Fibroblast of lung (primary cell): ENCODE measurements around the gene RGS16. TPM values are rescaled to one million over a fixed set of nuclear protein-coding genes. Genes with fewer than 3 reads are reported as not detected.

Experiments
- DNase-seq, 2 donors: peaks; one replicate each; pipeline versions ENCODE4 v3.0.0 to v3.0.0-alpha.2; 2010; ENCODE audit warnings: low read depth in 2 of 2
- H2AFZ ChIP-seq: 2 replicates; pipeline ENCODE4 v1.5.1; 2012; ENCODE audit warnings: low read length, control low read depth, inconsistent platforms
- H3K27ac ChIP-seq: 2 replicates; pipeline ENCODE4 v1.5.1; 2011; ENCODE audit warnings: low read length, control low read depth; ENCODE audit not compliant: insufficient read depth
- H3K27me3 ChIP-seq: 2 replicates; pipeline ENCODE4 v1.5.1; 2011; ENCODE audit warnings: mild to moderate bottlenecking, low read length; ENCODE audit not compliant: control insufficient read depth, insufficient read depth
- H3K36me3 ChIP-seq: 2 replicates; pipeline ENCODE4 v1.5.1; 2011; ENCODE audit warnings: low read length; ENCODE audit not compliant: control insufficient read depth, insufficient read depth
- H3K4me1 ChIP-seq: 2 replicates; pipeline ENCODE4 v1.5.1; 2011; ENCODE audit warnings: low read length; ENCODE audit not compliant: control insufficient read depth, insufficient read depth; ENCODE audit errors: extremely low read depth
- H3K4me2 ChIP-seq: 2 replicates; pipeline ENCODE4 v1.5.1; 2011; ENCODE audit warnings: low read length, control low read depth; ENCODE audit not compliant: insufficient read depth; ENCODE audit errors: extremely low read depth
- H3K4me3 ChIP-seq, 4 experiments: fragments of 200-600 bp in 1 of 4; sonication (generic) in 1 of 4; replicated peaks in 1 of 4; 2 replicates each; pipeline ENCODE4 v1.5.1; 2011 to 2016; ENCODE audit warnings: low read length in 4 of 4, low read depth in 3 of 4, mild to moderate bottlenecking in 3 of 4, control low read depth in 2 of 4, inconsistent platforms in 1 of 4, mixed read lengths in 1 of 4; ENCODE audit not compliant: insufficient read depth in 1 of 4; ENCODE audit errors: control extremely low read depth in 1 of 4
- H3K79me2 ChIP-seq: 2 replicates; pipeline ENCODE4 v1.5.1; 2012; ENCODE audit warnings: mild to moderate bottlenecking, low read length, inconsistent platforms; ENCODE audit not compliant: control insufficient read depth, insufficient read depth
- H3K9ac ChIP-seq: 2 replicates; pipeline ENCODE4 v1.5.1; 2011; ENCODE audit warnings: mild to moderate bottlenecking, low read length, control low read depth; ENCODE audit not compliant: insufficient read depth
- H3K9me3 ChIP-seq: 2 replicates; pipeline ENCODE4 v1.5.1; 2012; ENCODE audit warnings: low read depth, low read length; ENCODE audit not compliant: control insufficient read depth, insufficient read depth
- H4K20me1 ChIP-seq: 2 replicates; pipeline ENCODE4 v1.5.1; 2011; ENCODE audit warnings: low read length; ENCODE audit not compliant: control insufficient read depth, insufficient read depth; ENCODE audit errors: extremely low read depth
- EZH2 ChIP-seq: IDR thresholded peaks from 2 replicates; pipeline ENCODE4 v1.5.1; 2012; ENCODE audit warnings: low read length, control low read depth, mild to moderate bottlenecking; ENCODE audit errors: missing control alignments
- polyA plus RNA-seq, 2 donors: library from polyadenylated mRNA; depleted of rRNA in 1 of 2; stranded (reverse) in 1 of 2; unstranded in 1 of 2; fragments of >200 nt; gene quantifications; 2 replicates each; pipeline ENCODE4 v1.2.1, GENCODE V29; 2011 to 2012; ENCODE audit warnings: missing spikeins in 1 of 2
- total RNA-seq: library from RNA; depleted of rRNA; stranded (reverse); fragments of >200 nt; gene quantifications from 2 replicates; pipeline ENCODE4 v1.2.1, GENCODE V29; 2014
- TF ChIP-seq, protein P1 (sequence below), 2 donors: IDR thresholded peaks in 1 of 2; conservative IDR thresholded peaks in 1 of 2; 1 replicate in 1 of 2; 2 replicates in 1 of 2; pipeline ENCODE4 v1.5.1; 2011 to 2012; ENCODE audit warnings: low read length in 2 of 2, control low read depth in 1 of 2, inconsistent platforms in 1 of 2, low read depth in 1 of 2, mild to moderate bottlenecking in 1 of 2

RGS16 gene
- total and polyA plus RNA-seq, 2 donors (not counting 1 experiment from before 2014, with no cell fraction given): 0.17 to 0.33 TPM

DNA sequence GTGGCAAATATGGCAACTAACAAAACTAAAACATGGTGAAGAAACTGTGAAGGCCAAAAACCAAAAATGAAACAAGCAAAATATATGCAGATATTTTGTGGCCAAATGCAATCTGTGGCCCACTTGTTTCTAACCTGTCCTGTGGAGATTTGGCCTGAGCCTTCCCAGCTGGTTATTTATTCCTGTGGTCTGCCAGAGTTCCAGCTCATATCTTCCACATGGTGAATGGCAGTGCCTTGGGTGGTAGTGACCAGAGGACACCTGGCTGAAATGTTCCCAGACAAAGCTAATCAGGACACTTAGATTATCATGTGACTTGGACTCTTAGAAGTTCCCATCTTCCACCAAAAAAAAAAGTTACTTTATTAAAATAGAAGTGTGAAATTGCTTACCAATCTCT is 54.8 kb downstream of the RGS16 start:
- TF ChIP-seq EZH2: no peak
- TF ChIP-seq, protein P1, sequence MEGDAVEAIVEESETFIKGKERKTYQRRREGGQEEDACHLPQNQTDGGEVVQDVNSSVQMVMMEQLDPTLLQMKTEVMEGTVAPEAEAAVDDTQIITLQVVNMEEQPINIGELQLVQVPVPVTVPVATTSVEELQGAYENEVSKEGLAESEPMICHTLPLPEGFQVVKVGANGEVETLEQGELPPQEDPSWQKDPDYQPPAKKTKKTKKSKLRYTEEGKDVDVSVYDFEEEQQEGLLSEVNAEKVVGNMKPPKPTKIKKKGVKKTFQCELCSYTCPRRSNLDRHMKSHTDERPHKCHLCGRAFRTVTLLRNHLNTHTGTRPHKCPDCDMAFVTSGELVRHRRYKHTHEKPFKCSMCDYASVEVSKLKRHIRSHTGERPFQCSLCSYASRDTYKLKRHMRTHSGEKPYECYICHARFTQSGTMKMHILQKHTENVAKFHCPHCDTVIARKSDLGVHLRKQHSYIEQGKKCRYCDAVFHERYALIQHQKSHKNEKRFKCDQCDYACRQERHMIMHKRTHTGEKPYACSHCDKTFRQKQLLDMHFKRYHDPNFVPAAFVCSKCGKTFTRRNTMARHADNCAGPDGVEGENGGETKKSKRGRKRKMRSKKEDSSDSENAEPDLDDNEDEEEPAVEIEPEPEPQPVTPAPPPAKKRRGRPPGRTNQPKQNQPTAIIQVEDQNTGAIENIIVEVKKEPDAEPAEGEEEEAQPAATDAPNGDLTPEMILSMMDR (conservative IDR thresholded peaks at IDR 0.05 in 1 of 2, IDR thresholded peaks at IDR 0.05 in 1 of 2; ENCODE audit: low read depth in 1 of 2, low read length in 2 of 2): no peak
- DNase-seq: no peak
- H3K79me2 ChIP-seq: no peaks in the 10 kb centered on the region
- no peaks in the 10 kb centered on the region for H3K4me1 ChIP-seq
- H3K9ac ChIP-seq: no peak overlapping the region
- H4K20me1 ChIP-seq: no peaks in the 10 kb centered on the region
- no peaks in the 10 kb centered on the region for H3K27me3 ChIP-seq
- H3K4me3 ChIP-seq: no peak overlapping the region
- H3K4me2 ChIP-seq: no peak overlapping the region
- no peak overlapping the region for H2AFZ ChIP-seq
- no peaks in the 10 kb centered on the region for H3K9me3 ChIP-seq
- H3K36me3 ChIP-seq: no peaks in the 10 kb centered on the region
- no peak overlapping the region for H3K27ac ChIP-seq

Other genes with a start within 250 kb of the RGS16 start
- 423 and 523 TPM in 2 replicates for gene GLUL, start 212.6 kb downstream of the RGS16 start, total RNA-seq
- gene GLUL, start 212.6 kb downstream of the RGS16 start, polyA plus RNA-seq: 187 and 232 TPM in 2 replicates
- not detected in 2 replicates for gene TEDDM1, start 203.7 kb downstream of the RGS16 start, total RNA-seq
- not detected in 2 replicates for gene TEDDM1, start 203.7 kb downstream of the RGS16 start, polyA plus RNA-seq
- gene RGSL1, start 154.2 kb downstream of the RGS16 start, total RNA-seq: not detected in 2 replicates
- gene RGSL1, start 154.2 kb downstream of the RGS16 start, polyA plus RNA-seq: not detected in 2 replicates
- 9.0 and 9.6 TPM in 2 replicates for gene RNASEL, start 15.1 kb downstream of the RGS16 start, total RNA-seq
- 4.0 and 6.1 TPM in 2 replicates for gene RNASEL, start 15.1 kb downstream of the RGS16 start, polyA plus RNA-seq
- gene RGS8, start 80.2 kb upstream of the RGS16 start, total RNA-seq: not detected in 2 replicates
- gene RGS8, start 80.2 kb upstream of the RGS16 start, polyA plus RNA-seq: not detected in 2 replicates
- gene NPL, start 185.4 kb upstream of the RGS16 start, total RNA-seq: 2.6 and 3.9 TPM in 2 replicates
- gene NPL, start 185.4 kb upstream of the RGS16 start, polyA plus RNA-seq: 1.4 and 2.3 TPM in 2 replicates
- 120 and 127 TPM in 2 replicates for gene DHX9, start 235.0 kb upstream of the RGS16 start, total RNA-seq
- gene DHX9, start 235.0 kb upstream of the RGS16 start, polyA plus RNA-seq: 133 and 194 TPM in 2 replicates